Muscle layer of duodenum (tissue), 2 donors: Measurements from ENCODE around the gene DIO3.

Source experiments
- H3K27ac ChIP-seq: one replicate; pipeline ENCODE4 v1.7.0; 2013; ENCODE audit warnings: mild to moderate bottlenecking, low read length
- H3K27me3 ChIP-seq: one replicate; pipeline ENCODE4 v1.7.0; 2013; ENCODE audit warnings: low read depth, mild to moderate bottlenecking, control low read depth, low read length
- H3K36me3 ChIP-seq, 2 donors: one replicate each; pipeline ENCODE4 v1.7.0; 2013; ENCODE audit warnings: low read length in 2 of 2, control low read depth in 1 of 2, mild to moderate bottlenecking in 1 of 2; ENCODE audit not compliant: insufficient read depth in 2 of 2, control insufficient read depth in 1 of 2
- H3K4me1 ChIP-seq, 2 donors: one replicate each; pipeline ENCODE4 v1.7.0; 2013; ENCODE audit warnings: low read length in 2 of 2, mild to moderate bottlenecking in 2 of 2, control low read depth in 1 of 2, moderate library complexity in 1 of 2; ENCODE audit not compliant: insufficient read depth in 2 of 2, control insufficient read depth in 1 of 2
- H3K4me3 ChIP-seq, 2 donors: one replicate each; pipeline ENCODE4 v1.7.0; 2013; ENCODE audit warnings: low read length in 2 of 2, low read depth in 1 of 2, mild to moderate bottlenecking in 1 of 2
- H3K9me3 ChIP-seq, 2 donors: one replicate each; pipeline ENCODE4 v1.7.0; 2013; ENCODE audit warnings: low read length in 2 of 2, control low read depth in 1 of 2, mild to moderate bottlenecking in 1 of 2; ENCODE audit not compliant: control insufficient read depth in 1 of 2
- donor health status: healthy.

DIO3 gene

DNA sequence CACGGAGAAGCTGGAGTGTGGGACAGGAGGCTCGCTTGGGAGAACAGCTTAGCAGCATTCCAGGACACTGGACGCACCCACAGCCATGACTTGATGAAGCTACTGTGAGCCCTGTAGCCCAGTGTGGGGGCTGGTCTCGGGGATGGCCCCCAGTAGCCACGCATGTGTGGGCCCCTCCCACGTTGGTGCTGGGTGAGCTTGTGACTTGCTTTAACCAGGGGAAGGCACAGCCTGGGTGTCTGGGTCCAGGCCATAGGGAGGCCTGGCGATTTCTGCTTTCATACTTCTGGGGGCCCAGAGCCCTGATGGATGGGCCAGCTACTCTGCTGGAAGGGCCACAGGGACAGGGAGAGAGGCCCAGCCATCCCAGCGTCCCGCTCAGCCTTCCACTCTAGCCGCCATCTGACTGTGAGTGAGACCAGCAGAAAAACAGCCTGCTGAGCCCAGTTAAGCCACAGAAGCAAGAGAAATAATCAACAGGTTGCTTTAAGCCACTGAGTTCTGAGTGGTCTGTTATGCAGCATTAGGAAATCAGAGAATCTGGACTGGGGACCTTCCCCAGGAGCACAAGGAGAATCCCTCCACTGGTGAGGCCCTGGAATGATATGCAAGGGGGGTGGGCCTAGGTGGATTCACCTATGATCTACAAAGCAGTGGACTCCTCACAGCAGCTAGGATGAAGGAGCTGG lies 16.1 kb downstream of the DIO3 start:
- no peaks in the 10 kb centered on the region for H3K4me1 ChIP-seq
- no peaks in the 10 kb centered on the region for H3K36me3 ChIP-seq
- no peaks in the 10 kb centered on the region for H3K27me3 ChIP-seq
- H3K27ac ChIP-seq: no peak overlapping the region
- no peak overlapping the region for H3K4me3 ChIP-seq
- no peaks in the 10 kb centered on the region for H3K9me3 ChIP-seq

DNA sequence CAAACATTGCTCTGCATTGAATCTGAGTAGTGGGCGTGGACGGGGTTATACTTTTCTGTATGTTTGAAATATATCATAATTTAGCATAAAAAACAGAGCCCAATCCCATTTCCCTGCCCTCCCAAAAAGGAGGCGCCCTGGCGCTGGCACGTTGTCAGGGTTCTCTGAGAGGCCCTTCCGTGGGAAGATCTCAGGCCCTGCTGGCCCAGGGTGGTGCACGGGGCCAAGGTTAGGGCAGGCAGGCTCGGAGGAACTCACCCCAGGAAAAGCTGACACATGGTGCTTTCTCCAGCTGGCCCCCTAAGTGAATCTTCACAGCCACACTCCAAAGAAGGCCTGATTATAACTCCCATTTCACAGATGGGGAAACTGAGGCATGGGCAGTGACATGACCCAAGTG lies 17.2 kb downstream of the DIO3 start:
- Histone ChIP-seq H3K27me3 (no peaks in the 10 kb centered on the region), H3K36me3 (no peaks in the 10 kb centered on the region), H3K27ac (no peak overlapping the region)

DNA sequence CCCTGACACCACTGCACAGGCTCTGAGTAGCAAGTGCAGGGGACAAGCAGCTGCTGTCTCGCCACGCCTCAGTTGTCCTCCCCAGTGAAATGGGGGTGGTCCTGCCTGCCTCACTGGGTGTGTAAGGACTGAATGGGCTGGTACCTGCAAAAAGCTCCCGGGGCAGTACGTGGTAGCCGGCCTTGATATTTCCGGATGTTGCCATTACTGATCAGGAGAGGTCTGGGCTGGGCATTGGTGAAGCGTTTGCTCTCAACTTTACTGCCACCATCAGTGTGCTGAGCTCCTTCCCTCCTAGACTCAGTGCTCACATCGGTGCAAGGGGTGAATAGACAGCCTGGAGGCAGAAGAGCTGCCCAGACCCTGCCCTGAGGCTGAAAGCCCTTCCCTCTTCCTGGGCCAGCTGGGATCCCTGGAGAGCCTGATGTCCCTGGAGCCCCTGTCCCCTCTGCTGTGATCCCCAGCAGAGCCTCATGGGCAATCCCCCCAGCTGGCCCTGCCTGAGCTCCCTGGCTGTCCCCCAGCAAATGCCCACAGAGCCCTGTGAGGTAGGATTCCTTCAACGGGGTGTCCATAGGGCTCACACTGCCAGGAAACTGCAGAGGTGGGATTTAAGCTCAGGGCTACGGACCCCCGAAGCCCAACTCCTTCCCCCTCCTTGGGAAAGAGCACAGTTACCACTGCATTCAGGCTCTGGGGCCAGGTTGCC lies 18.2 kb downstream of the DIO3 start:
- Histone ChIP-seq H3K36me3 (no peaks in the 10 kb centered on the region), H3K27ac (no peak overlapping the region), H3K4me1 (no peaks in the 10 kb centered on the region), H3K27me3 (no peaks in the 10 kb centered on the region), H3K9me3 (no peaks in the 10 kb centered on the region), H3K4me3 (no peak overlapping the region)

More for the DNA sequence above, 17.2 kb downstream of the DIO3 start:
- no peak overlapping the region for H3K4me3 ChIP-seq
- no peaks in the 10 kb centered on the region for H3K9me3 ChIP-seq
- H3K4me1 ChIP-seq: no peaks in the 10 kb centered on the region

DNA sequence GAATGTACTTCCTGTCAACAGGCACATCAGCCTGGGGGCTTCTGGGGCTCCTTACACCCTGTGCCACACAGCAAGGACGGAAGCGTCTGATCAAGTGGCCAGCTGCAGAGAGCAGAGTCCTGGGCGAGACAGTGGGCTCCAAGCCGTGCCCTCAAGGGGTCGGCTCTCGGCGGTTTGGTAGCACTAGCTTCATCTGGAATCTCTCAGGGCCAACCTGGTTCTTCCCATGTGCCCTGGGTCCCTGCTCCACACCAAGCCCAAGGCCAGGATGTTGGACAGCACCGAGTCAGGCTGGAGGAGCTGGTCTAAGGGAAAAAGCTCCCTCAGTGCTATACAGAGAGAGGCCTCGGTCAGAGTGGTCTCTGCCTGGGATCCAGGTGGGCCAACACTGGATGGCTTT lies 20.5 kb downstream of the DIO3 start:
- Histone ChIP-seq H3K27me3 (no peaks in the 10 kb centered on the region), H3K4me1 (no peaks in the 10 kb centered on the region), H3K4me3 (no peak overlapping the region), H3K27ac (no peak overlapping the region), H3K36me3 (no peaks in the 10 kb centered on the region), H3K9me3 (no peaks in the 10 kb centered on the region)

DNA sequence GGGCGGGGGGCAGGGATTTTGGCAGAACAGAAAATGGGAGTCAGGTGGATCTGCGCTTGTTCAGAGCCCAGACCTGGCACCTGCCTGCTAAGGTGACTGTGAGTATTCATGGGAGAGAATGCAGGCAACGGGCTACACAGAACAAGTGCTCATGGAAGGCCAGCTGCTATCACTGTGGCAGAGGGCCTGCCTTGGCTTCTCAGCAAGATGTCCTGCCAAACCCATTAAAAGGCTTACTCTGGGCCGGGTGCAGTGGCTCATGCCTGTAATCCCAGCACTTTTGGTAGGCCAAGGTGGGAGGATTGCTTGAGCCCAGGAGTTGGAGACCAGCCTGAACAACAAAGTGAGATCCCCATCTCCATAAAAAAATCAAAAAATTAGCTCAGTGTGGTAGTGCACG lies 21.0 kb downstream of the DIO3 start:
- H3K27me3 ChIP-seq: no peaks in the 10 kb centered on the region
- H3K4me1 ChIP-seq: no peaks in the 10 kb centered on the region
- no peaks in the 10 kb centered on the region for H3K36me3 ChIP-seq
- H3K4me3 ChIP-seq: no peak overlapping the region
- no peak overlapping the region for H3K27ac ChIP-seq
- no peaks in the 10 kb centered on the region for H3K9me3 ChIP-seq

DNA sequence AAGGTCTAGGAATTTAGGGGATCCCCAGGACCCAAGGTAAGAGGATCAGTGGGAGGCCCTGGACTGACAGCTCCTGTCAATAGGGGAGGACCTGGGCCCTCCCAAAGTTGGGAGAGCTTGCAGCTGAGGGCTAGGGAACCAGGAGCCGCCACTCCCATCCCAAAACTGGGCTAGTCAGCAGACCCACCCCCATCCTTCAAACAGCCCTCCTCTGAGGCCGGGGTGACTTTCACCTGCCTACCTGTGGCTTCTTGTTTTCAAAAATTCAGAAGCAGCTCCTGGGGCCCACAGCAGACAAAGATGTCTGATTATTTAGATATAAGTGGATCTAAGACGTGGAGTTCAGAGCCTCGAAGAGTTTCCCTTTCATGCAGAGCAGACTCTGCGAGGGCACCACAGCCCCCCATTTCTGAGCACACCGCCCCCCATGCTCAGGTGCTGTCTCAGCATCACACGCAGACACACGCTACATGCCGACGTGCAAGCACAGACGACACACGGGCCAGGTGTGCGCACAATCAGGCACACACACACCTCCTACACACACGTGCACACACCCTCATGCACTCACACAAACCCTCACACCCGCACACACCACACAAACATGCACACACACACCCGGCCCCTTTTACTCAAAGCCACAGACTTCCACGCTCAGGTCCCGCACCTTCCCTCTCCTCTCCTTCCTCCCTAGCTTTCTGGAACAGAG lies 21.9 kb downstream of the DIO3 start:
- Histone ChIP-seq H3K4me1 (no peaks in the 10 kb centered on the region), H3K36me3 (no peaks in the 10 kb centered on the region), H3K4me3 (no peak overlapping the region), H3K27ac (no peak overlapping the region), H3K27me3 (no peaks in the 10 kb centered on the region), H3K9me3 (no peaks in the 10 kb centered on the region)

DNA sequence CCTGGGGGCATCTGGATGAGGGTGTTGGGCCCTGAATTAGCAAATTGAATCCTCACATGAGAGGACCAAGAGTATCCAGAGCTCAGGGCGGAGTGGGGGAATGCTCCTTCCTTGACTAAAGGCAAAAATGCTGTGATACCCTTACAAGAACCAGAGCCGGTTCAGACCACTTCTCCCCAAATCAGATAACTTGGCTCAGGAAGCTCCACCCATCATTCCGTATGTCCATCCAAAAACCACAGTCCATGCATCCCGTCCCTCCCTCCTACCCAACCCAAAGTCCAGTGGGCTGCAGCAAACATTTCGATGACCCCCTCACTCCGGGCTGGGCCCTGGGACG lies 22.4 kb downstream of the DIO3 start:
- Histone ChIP-seq H3K27me3 (no peaks in the 10 kb centered on the region), H3K27ac (no peak overlapping the region), H3K4me3 (no peak overlapping the region), H3K9me3 (no peaks in the 10 kb centered on the region), H3K36me3 (no peaks in the 10 kb centered on the region), H3K4me1 (no peaks in the 10 kb centered on the region)

DNA sequence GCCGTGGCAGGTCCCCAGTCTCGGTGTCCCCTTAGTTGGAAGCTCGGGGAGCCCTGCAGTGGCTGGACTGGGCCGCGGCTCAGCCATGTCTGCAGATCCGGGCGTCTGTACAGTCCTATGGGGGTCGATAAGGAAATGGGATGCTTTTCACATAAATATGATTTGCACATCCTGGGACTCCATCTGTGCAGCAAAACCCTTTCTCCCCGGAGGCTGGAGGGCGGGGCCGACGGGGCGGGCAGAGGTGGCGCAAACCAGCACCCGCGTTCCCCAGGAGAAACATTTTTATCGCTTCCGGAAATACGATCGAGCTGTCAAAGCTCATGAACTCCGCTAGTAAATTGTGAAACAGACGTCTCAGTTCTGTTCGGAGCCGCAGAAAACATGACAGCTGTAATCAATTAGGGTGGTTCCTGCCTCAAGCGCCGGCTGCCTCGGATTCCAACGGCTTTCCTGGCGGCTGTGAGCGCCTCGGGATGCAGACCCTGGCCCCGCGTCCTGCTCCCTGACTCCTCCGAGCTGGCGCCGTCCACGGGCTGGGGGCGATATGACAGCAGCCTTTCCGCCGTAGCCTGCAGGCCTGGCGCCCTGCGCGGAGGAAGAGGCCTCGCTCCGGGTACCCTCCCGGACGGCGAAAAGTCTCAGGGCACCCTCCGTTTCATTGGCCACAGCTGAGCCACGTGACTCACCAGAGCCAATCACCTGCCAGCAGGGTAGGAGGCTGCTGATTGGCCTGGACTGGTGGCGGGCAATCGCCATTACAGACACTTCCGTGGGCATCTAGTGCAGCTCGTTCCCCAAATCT lies 23.0 kb downstream of the DIO3 start:
- no peaks in the 10 kb centered on the region for H3K36me3 ChIP-seq
- H3K4me3 ChIP-seq: no peak overlapping the region
- no peaks in the 10 kb centered on the region for H3K9me3 ChIP-seq
- no peak overlapping the region for H3K27ac ChIP-seq
- H3K4me1 ChIP-seq: no peaks in the 10 kb centered on the region
- no peaks in the 10 kb centered on the region for H3K27me3 ChIP-seq

DNA sequence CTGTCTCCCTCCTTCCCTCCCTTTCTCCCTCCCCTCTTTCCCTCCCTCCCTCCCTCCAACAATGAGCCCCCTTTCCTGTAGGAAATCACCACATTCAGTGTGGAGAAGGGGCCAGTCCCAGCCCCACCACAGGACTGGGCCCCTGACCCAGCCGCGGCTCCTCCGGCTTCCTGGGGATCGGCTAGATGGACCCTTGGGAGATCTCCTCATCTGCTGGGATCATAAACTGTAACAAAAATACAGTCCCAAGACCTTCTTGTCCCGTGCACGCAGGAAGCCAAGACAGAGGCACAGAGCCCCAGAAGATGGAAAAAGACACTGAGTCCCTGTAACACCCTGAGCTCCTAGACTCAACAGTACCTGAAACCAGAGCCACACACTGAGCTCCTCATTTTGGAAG lies 23.9 kb downstream of the DIO3 start:
- Histone ChIP-seq H3K4me3 (no peak overlapping the region), H3K4me1 (no peaks in the 10 kb centered on the region), H3K9me3 (no peaks in the 10 kb centered on the region), H3K36me3 (no peaks in the 10 kb centered on the region), H3K27ac (no peak overlapping the region), H3K27me3 (no peaks in the 10 kb centered on the region)

DNA sequence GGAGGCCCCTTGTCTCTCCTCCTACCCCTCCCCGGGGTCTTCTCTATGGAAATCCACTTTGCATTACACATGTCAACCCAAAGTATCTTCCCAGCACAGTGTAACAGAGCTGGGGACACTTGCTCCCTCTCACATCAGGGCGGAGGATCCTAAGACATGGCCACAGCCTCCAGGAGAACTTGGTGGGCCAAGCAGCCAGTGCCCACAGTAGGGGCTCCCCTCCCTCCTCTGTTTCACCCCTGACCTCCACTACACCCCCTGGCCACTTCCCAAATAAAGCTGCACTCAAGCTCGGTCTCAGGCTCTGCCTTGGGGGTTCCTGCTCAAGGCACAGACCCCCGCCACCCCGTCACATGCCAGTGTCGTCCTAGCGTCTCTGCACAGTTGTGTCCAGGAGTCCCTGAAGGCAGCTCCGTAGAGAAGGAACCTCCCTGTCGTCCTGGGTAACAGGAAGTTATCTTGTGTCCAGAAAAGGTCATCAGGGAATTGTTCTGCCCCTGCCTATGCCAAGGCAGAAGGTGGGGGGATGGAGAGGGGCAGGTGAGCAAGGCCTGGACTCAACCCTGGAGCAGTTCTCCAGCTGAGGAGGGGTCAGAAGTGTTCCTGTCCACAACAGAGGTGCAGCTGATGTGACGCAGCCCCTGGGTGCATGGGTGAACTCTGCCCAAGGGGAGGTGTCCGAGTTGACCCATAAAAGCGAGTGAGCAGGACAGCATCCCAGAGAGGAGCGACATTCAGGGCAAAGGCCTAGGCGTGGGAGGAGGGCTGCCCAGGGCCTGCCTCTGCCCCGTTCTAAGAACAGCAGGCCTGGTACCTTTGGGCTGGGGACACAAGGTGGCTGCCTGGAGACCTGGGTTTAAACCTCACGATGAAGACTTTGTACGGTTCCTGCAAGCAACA lies 25.5 kb downstream of the DIO3 start:
- H3K36me3 ChIP-seq: no peaks in the 10 kb centered on the region
- H3K27ac ChIP-seq: no peak overlapping the region
- H3K4me1 ChIP-seq: no peaks in the 10 kb centered on the region
- no peaks in the 10 kb centered on the region for H3K9me3 ChIP-seq
- no peaks in the 10 kb centered on the region for H3K27me3 ChIP-seq
- H3K4me3 ChIP-seq: no peak overlapping the region
